ENCODE data around the gene EFTUD2.

DNA sequence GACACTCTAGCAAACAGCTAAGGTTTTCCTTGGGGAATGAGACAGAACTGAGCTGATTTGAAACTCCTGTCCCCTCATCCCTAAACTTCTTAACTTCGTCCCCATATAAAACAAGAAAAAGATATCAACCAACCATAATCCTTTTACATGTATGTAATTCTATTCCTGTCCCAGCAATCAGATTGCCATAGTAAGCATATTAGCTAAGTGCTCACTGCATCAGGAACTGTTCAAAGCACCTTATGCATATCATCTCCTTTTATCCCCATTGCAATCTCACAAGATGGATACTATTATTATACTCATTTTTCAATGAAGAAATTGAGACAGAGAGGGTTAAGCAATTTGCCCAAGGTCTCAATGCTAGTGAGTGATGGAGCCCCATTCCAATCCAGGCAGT is 41.5 kb upstream of the EFTUD2 start:
- no peak for TF ChIP-seq CTCF (IDR thresholded peaks at IDR 0.05)
- TF ChIP-seq EP300 (IDR thresholded peaks at IDR 0.05): no peak

All from stomach (tissue), 4 donors.